HFF-Myc (cell line): ENCODE results near the gene ATP6V1G3.

Source experiments
- DNase-seq: peaks from one replicate; pipeline ENCODE4 v3.0.0-alpha.2; 2011; ENCODE audit warnings: low read depth; ENCODE audit errors: extremely low read depth
- H3K4me3 ChIP-seq: replicated peaks from 2 replicates; pipeline ENCODE4 v1.5.1; 2011; ENCODE audit warnings: low read depth, mild to moderate bottlenecking, control low read depth, low read length
- TF ChIP-seq, protein P1 (sequence below): IDR thresholded peaks from 2 replicates; pipeline ENCODE4 v1.5.1; 2012; ENCODE audit warnings: mild to moderate bottlenecking, low read depth, low read length, control low read depth; ENCODE audit errors: missing control alignments

The ATP6V1G3 gene

DNA sequence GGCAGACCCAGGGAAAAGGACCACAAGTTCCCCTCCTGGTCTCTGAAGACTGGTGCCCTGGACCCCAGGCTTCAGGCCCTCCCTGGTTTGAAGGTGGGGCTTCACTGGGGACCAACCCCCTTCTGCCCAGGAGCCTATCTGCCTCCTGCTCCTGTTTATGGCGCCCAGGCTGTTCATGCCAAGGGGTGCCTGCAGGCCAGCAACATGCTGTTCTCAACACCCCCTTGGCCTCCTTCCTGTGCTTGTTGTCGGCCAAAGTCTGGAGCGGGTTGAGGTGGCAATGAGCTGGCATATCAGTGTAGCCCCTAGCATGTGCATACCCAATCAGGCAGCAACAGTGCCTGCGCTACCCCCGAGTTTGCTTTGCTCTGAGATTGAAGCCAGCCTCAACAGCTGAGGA lies 46.3 kb downstream of the ATP6V1G3 start:
- TF ChIP-seq, protein P1, sequence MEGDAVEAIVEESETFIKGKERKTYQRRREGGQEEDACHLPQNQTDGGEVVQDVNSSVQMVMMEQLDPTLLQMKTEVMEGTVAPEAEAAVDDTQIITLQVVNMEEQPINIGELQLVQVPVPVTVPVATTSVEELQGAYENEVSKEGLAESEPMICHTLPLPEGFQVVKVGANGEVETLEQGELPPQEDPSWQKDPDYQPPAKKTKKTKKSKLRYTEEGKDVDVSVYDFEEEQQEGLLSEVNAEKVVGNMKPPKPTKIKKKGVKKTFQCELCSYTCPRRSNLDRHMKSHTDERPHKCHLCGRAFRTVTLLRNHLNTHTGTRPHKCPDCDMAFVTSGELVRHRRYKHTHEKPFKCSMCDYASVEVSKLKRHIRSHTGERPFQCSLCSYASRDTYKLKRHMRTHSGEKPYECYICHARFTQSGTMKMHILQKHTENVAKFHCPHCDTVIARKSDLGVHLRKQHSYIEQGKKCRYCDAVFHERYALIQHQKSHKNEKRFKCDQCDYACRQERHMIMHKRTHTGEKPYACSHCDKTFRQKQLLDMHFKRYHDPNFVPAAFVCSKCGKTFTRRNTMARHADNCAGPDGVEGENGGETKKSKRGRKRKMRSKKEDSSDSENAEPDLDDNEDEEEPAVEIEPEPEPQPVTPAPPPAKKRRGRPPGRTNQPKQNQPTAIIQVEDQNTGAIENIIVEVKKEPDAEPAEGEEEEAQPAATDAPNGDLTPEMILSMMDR: no peak
- no peak overlapping the region for H3K4me3 ChIP-seq
- no peak for DNase-seq

DNA sequence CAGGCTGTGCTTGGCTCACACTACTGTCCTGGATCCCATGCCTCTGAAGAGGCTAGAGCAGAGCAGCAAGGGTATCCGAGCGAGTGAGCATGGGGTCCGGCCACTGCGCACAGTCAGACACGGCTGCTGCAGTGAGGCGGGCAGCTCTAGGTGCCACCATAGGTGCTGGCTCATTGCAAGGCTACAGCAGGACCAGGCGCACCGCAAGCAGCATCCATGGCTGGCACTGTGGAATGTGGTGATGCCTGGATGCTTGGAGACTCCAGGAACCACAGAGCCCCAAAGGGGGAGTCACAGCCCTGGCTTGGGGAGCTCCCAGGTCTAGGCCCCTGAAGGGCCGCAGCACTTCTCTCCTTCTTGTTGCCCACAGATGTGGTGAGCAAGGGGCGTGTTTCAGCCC lies 47.2 kb downstream of the ATP6V1G3 start:
- TF ChIP-seq, protein P1: no peak
- no peak overlapping the region for H3K4me3 ChIP-seq
- no peak for DNase-seq

DNA sequence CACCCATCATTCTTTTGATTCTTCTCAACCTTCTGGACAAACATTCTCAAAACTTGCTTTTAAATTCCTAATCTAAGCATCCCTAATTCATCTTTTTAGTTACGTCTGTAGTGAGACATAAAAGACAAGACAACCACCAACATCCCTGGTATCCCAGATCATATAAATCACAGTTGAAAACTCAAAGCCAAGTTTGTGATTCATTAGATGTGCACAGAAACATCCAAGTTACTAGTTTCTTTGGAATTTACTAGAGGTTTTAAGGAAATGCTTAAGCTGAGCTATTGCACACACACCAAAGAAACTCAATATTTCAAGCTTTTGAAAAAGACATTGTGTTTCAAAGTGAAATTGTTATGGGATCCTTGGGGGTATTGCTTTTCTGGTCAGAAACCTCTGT lies 47.6 kb downstream of the ATP6V1G3 start:
- H3K4me3 ChIP-seq: no peak overlapping the region
- no peak for DNase-seq
- TF ChIP-seq, protein P1: no peak

DNA sequence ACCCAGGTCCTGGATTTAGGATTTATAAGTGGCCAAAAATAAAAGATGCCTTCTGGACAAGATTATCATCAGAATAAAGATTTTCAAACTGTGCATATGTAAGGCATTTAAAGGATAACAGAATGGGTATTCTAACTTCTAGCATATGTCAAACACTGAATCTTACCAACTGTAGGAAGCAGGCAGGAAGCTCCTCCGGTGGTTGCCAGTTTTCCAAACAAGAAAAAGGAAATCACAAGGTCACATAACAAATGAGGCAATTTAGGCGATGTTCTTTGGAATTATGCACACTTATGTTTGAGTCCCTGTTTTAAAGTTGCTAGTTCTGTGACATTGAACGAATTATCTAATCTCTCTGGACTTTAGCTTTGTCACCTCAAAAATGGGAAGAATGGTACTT lies 48.9 kb downstream of the ATP6V1G3 start:
- no peak overlapping the region for H3K4me3 ChIP-seq

DNA sequence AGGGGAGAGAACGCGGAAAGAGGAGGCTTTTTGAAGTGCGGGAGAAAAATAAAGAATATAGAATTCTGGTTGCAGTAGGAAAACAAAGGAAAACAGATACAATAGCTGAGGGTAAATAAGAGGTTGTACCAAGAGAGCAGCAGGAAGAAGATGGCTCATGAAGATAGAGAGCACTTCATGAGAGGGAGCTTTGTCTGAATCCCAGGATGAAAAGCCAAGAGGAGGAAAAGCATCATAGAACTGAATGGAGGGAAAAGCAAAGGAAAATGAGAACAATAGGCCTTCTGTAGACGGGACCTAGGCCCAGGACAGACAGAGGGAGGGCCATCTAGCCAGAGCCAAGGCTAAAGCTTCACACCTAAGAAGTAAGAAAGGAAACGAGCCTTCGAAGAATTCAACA lies 49.5 kb downstream of the ATP6V1G3 start:
- TF ChIP-seq, protein P1: no peak
- no peak for DNase-seq
- H3K4me3 ChIP-seq: no peak overlapping the region

More for the DNA sequence above, 48.9 kb downstream of the ATP6V1G3 start:
- no peak for DNase-seq
- TF ChIP-seq, protein P1: no peak

DNA sequence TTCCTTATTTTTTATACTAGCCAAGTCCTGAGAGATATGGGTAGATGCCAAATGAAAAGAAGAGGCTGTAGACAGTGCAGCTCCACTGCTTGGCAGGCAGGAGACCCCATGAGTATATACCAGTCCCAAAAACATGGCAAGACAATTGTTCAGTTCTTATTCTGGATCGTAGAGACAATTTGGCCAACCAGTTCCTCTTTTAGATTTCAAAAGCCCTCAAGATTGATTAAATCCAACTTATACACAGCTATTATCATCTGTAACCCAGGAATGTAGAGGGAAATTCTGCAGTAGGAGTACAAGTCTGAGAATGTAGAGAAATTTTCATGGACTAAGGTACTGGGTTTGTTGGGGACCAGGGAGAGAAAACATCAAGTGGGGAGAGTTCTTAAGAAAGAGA lies 50.3 kb downstream of the ATP6V1G3 start:
- TF ChIP-seq, protein P1: no peak

GRCh38 chr1:198486903-198487302 lies 53.6 kb downstream of the ATP6V1G3 start:
- TF ChIP-seq, protein P1: no peak
- no peak for DNase-seq
- no peak overlapping the region for H3K4me3 ChIP-seq

More for the DNA sequence above, 50.3 kb downstream of the ATP6V1G3 start:
- DNase-seq: no peak
- no peak overlapping the region for H3K4me3 ChIP-seq
